ENCODE results near the gene TPST2.

- TF ChIP-seq SIN3A (IDR thresholded peaks at IDR 0.05; ENCODE audit: borderline replicate concordance, insufficient read depth, low read length) (no peak), POLR2AphosphoS5 (IDR thresholded peaks at IDR 0.05; ENCODE audit: low read depth, low read length) (no peak), TAF1 (IDR thresholded peaks at IDR 0.05; ENCODE audit: borderline replicate concordance, insufficient read depth, low read length) (no peak), REST (IDR thresholded peaks at IDR 0.05; ENCODE audit: insufficient read depth in 1 of 2, low read depth in 2 of 2, low read length in 2 of 2) (no peak), FOXP2 (optimal IDR thresholded peaks at IDR 0.05; ENCODE audit: borderline replicate concordance, extremely low read depth, extremely low read length, insufficient read depth) (no peak)
Measured at GRCh38 chr22:26482161-26482560, 107.8 kb downstream of the TPST2 start.

Measured in PFSK-1 (cell line).